HEK293T (cell line): Measurements from ENCODE around the gene MACROD2.

Experiments
- ARNT ChIP-seq: fragments of 450-650 bp; IDR thresholded peaks from 2 replicates; pipeline ENCODE4 v1.6.1; 2017; ENCODE audit warnings: mild to moderate bottlenecking
- FOXA1 ChIP-seq: fragments of 450-650 bp; IDR thresholded peaks from 2 replicates; pipeline ENCODE4 v1.6.1; 2016; ENCODE audit warnings: mild to moderate bottlenecking
- SUZ12 ChIP-seq: fragments of 450-650 bp; IDR thresholded peaks from 2 replicates; pipeline ENCODE4 v1.6.1; 2016; ENCODE audit warnings: mild to moderate bottlenecking

- no peak for TF ChIP-seq FOXA1
- TF ChIP-seq ARNT = no peak
- no peak for TF ChIP-seq SUZ12
Observed at GRCh38 chr20:15609921-15610320, 1614.6 kb downstream of the MACROD2 start.
